ENCODE measurements around the gene C1QTNF8.

Gene C1QTNF8

GRCh38 chr16:1108299-1109252 lies 12.5 kb upstream of the C1QTNF8 start:
- no peak for DNase-seq (ENCODE audit: low read depth)

- no peak for DNase-seq (ENCODE audit: low read depth)
Measured at GRCh38 chr16:1107731-1108130, 11.7 kb upstream of the C1QTNF8 start.

DNA sequence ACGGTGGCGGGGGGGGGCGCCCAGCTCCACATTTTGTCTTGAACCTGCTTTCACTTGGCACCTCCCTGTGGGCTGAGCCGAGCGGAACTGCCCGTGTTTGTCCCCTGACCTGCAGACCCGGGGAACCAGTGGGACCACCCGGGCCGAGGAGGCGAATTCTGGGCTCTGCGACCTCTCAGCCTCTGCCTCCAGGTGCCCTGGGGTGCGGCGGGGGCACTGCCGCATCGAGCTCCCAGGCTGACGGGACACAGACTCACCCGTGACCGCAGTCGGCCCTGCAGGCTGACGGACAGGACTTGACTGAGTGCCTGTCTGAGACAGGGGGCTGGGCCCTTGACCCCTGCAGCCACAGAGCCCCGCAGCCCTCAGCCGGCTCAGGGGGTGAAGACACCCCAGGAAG lies 11.1 kb upstream of the C1QTNF8 start:
- no peak for DNase-seq (ENCODE audit: low read depth)

DNA sequence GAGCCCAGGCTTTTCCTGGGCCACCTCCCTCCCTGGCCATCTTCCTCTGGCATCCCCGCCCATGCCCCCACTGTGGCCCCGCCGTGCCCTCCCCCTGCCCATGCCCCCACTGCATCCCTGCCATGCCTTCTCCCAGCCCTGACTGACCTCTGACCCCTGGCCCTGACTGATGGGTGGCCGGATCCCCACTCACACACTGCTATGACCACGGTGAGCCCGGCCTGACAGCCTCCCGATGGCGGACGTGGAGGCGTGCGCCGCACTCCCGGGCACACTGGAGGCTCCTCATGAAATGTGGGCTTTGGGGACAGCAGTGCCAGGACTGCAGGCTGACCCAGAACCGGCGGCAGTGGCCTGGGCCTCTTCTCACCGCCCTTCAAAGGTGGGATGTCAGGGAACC lies 10.6 kb upstream of the C1QTNF8 start:
- no peak for DNase-seq (ENCODE audit: low read depth)

DNA sequence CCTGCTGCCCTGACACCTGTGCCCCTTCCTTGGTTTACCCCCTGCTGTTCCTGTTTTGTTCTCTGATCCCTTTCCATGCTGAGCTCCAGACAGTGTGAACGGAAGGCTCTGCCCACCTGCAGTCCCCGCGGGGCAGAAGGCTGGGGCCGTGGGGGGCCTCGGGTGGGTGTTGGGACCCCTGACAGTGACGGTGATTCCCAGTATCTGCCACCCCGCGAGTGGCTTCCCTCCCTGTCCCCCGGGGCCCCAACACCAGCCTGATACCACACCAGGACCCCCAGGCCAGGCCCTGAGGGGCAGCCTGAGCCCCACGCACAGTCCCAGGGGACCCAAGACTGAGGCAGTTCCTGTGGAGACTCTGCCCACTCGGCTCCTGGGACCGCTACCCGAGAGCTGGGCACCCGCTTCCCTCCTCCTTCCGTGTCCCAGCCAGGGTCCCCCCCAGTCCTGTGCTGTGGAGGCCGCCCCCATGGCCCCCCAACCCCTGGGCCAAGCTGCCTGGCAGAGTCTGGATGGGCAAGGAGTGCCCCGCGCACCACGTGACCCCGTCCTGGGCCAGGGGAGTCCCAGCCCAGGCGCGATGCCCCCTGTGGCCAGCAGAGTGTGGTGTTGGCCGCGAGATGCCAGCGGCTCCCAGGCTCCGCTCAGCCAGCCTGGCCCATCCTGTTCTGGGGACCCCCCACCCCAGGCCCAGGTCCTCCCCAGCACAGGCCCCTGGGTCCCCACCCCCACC lies 10.0 kb upstream of the C1QTNF8 start:
- DNase-seq (ENCODE audit: low read depth) = no peak

GRCh38 chr16:1103636-1103980 lies 7.6 kb upstream of the C1QTNF8 start:
- DNase-seq (ENCODE audit: low read depth) = no peak

DNA sequence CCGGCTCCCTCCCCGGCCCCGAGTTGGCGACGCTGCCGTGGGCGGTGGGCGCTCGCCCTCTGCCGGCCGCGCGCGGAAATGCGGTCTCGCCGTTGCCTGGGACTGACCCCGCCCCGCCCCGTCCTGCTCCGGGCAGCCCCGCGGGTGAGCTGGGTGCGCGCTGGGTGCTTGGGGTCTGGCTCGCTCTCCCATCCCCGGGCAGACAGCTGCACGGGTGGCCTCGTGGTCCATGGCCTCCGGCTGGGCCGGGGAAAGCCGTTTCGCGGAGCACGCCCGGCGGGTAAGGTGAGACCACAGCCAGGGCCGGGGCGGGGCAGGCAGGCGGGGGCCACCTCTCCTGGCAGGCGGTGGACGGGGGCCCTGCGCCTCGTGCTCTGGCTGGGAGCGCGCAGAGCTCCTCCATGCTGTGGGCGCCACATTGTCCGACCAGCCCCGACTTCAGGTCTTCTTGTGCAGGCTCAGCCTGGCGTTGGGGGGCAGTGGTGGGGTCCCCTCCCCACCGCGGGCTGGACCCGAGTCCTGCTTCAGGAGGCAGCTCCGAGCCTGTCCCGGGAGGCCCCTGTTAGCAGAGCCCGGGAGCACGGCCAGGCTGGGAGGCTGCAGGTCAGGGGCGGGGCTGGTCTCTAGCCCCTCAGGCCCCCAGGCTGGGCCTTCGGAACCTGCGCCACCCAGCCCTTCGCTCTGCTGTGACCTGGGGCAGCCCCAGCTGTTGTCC lies 7.0 kb upstream of the C1QTNF8 start:
- peak; percentile 42 for DNase-seq (ENCODE audit: low read depth)

DNA sequence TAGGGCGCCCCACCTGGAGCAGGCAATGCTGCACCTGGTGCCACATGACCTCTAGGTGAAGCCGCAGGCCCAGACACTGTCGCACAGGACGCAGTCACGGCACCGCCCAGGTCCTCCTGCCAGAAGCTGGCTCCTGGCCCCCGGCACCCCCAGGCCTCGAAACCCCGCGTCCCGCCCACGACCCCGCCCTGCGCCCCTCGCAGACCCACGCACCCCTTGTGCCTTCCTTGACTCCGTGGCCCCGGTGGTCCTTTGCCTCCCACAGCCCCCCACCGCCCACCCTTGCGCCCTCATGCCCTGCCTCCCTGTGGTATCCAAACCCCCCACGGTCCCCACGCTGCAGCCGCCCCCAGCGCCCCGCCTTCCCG lies 6.3 kb upstream of the C1QTNF8 start:
- no peak for DNase-seq (ENCODE audit: low read depth)

GRCh38 chr16:1101573-1102332 lies 5.7 kb upstream of the C1QTNF8 start:
- no peak for DNase-seq (ENCODE audit: low read depth)

- DNase-seq (ENCODE audit: low read depth) = no peak
Measured at GRCh38 chr16:1101133-1101532, 5.1 kb upstream of the C1QTNF8 start.

GRCh38 chr16:1100084-1100800 lies 4.2 kb upstream of the C1QTNF8 start:
- no peak for DNase-seq (ENCODE audit: low read depth)

DNA sequence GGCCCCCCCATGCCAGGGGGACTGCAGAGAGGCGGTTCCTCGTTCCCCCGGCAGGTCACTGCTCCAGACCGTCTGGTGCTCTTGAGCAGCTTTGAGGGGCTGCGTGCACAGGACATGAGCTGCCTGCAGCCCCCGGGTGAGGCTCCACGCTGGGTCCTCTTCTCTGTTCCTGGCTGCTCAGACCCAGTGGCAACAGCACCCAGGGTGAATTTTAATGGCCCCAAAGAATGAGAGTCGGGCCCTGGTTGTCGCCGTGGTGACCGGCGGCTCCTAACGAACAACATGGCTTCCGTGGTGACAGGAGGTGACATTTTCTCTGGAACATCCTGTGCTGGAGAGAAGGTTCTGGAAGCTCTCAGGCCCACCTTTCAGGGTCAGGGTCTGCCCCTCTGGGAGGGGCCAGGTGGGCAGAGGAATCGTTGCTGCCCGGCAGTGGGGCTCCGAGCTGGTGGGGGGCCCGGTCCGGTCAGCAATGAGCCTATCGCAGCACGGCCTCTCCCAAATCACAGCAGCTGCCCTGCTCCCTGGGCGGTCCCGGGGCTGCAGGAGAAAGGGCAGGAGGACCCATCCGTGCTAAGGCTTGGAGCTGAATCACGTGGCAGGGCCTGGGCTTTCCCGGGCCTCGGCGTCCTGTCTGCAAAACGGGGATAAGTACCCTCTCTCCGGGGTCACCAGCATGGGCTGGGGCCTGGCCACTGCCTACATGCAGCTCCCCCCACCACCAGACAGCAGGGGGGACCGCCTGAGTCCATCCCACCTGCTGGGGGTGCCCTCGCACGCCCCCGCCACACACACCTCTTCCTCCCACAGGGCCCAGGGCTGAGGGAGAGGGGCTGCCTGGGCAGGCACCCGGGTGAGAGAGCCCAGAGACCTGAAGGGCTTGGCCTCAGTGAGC lies 3.4 kb upstream of the C1QTNF8 start:
- DNase-seq (ENCODE audit: low read depth) = no peak

GRCh38 chr16:1098266-1098991 lies 2.4 kb upstream of the C1QTNF8 start:
- no peak for DNase-seq (ENCODE audit: low read depth)

DNA sequence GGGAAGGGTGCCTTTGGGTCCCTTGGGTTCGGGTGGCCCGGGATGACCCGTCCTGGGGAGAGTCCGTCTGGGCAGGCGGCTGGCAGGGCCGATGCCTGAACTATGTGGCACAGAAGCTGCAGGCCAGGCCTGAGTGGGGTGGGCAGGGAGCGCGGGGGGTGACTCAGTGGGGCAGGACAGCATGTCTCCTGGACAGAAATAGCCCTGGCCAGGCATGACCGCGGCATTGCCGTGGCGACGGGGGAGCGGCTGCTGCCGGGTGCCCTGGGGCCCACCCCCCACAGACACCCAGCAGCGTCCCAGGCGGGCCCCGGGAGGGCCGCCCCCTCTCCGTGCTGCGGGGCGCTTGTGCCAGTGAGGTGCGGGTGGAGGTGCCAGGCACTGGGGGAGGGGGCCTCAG lies 1.8 kb upstream of the C1QTNF8 start:
- DNase-seq (ENCODE audit: low read depth) = no peak

DNA sequence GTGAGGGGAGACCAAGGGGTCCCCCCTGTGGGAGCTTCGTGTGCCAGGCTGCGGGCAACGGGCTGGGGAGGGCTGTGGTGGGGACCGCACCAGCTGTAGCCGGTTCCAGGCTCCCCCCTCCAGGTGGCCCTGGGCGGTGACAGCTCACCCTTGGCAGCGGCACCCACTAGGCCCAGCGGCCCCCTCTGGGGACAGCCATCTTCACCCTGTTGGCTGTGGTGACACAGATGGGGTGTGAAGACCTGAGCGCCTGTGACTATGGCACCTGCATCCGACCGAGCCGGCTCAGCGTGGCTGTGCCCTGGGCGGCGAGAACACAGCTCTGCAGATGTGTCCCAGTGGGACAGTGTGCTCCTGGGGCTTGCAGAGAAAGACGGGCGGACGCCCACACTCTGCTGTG lies 1.1 kb upstream of the C1QTNF8 start:
- DNase-seq (ENCODE audit: low read depth) = no peak

- DNase-seq (ENCODE audit: low read depth) = no peak
Measured at GRCh38 chr16:1095450-1096168, 435 bp downstream of the C1QTNF8 start.

- DNase-seq (ENCODE audit: low read depth) = no peak
Measured at GRCh38 chr16:1094601-1095449, 1.2 kb downstream of the C1QTNF8 start.

DNA sequence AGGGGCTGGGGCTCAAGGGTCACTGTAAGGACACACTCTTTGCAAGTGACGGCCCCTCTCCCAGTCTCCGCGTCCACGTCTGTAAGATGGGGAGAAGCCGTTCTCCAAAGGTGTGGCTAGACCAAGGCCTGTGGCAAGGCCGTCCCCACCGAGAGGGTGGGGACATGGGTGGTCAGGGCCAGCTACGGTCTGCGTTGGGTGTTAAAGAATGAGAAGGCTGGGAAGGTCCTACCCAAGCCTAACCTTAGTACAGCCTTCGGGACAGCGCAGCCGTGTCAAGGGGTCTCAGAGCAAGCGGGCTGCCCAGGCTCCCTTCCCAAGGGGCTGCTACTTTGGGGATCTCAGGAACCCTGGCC lies 1.9 kb downstream of the C1QTNF8 start:
- DNase-seq (ENCODE audit: low read depth) = no peak
